DMS114 treated with DMSO at 0.1 percent for 48 hours (cell line): ENCODE data around the gene AFF2.
"Not testable (repeated sequence)": the region's sequence is repeated elsewhere in the genome, so short reads cannot be mapped to it uniquely, and the experiment has no call there.

ENCODE experiments used
- DNase-seq: peaks from one replicate; lab custom pipeline; 2025; ENCODE audit not compliant: unreplicated experiment; lab: John Stamatoyannopoulos, UW

AFF2 gene

GRCh38 chrX:148823986-148824385 lies 323.6 kb downstream of the AFF2 start:
- no peak for DNase-seq

GRCh38 chrX:148825696-148826095 lies 325.3 kb downstream of the AFF2 start:
- DNase-seq, result no peak

- no peak for DNase-seq
Observed at GRCh38 chrX:148836741-148837140, 336.3 kb downstream of the AFF2 start.

- no peak for DNase-seq
Observed at GRCh38 chrX:148850631-148851030, 350.2 kb downstream of the AFF2 start.

- DNase-seq, result no peak
Observed at GRCh38 chrX:148854306-148854705, 353.9 kb downstream of the AFF2 start.

GRCh38 chrX:148856505-148856904 lies 356.1 kb downstream of the AFF2 start:
- DNase-seq, result no peak

- DNase-seq, result no peak
Observed at GRCh38 chrX:148865277-148866210, 365.1 kb downstream of the AFF2 start.

- no peak for DNase-seq
Observed at GRCh38 chrX:148867596-148867995, 367.2 kb downstream of the AFF2 start.

GRCh38 chrX:148871422-148872160 lies 371.2 kb downstream of the AFF2 start:
- no peak for DNase-seq

GRCh38 chrX:148872161-148872535 lies 371.7 kb downstream of the AFF2 start:
- no peak for DNase-seq

GRCh38 chrX:148872881-148873280 lies 372.5 kb downstream of the AFF2 start:
- DNase-seq, result no peak

GRCh38 chrX:148874636-148875246 lies 374.3 kb downstream of the AFF2 start:
- DNase-seq, result no peak

- no peak for DNase-seq
Observed at GRCh38 chrX:148878371-148878770, 378.0 kb downstream of the AFF2 start.

- DNase-seq, result no peak
Observed at GRCh38 chrX:148885203-148885602, 384.8 kb downstream of the AFF2 start.

- DNase-seq, result no peak
Observed at GRCh38 chrX:148893395-148893794, 393.0 kb downstream of the AFF2 start.

GRCh38 chrX:148902581-148902980 lies 402.2 kb downstream of the AFF2 start:
- DNase-seq, result no peak

GRCh38 chrX:148903176-148903575 lies 402.8 kb downstream of the AFF2 start:
- DNase-seq, result no peak

GRCh38 chrX:148904421-148905111 lies 404.1 kb downstream of the AFF2 start:
- DNase-seq, result no peak

GRCh38 chrX:148905400-148905799 lies 405.0 kb downstream of the AFF2 start:
- no peak for DNase-seq

GRCh38 chrX:148906628-148907027 lies 406.2 kb downstream of the AFF2 start:
- DNase-seq, result not testable (repeated sequence)

- DNase-seq, result no peak
Observed at GRCh38 chrX:148909758-148910157, 409.3 kb downstream of the AFF2 start.
